Measurements from ENCODE around the gene ZNF610. TPM values are rescaled to one million over a fixed set of nuclear protein-coding genes. Genes with fewer than 3 reads are reported as not detected.
A peak's percentile ranks its signal among the peaks of the same experiment; 100 is the strongest.
"Not testable (repeated sequence)": the region's sequence is repeated elsewhere in the genome, so short reads cannot be mapped to it uniquely, and the experiment has no call there.

The ZNF610 gene
- total RNA-seq, 1 experiment from 2014 or later, result 20.1 TPM

DNA sequence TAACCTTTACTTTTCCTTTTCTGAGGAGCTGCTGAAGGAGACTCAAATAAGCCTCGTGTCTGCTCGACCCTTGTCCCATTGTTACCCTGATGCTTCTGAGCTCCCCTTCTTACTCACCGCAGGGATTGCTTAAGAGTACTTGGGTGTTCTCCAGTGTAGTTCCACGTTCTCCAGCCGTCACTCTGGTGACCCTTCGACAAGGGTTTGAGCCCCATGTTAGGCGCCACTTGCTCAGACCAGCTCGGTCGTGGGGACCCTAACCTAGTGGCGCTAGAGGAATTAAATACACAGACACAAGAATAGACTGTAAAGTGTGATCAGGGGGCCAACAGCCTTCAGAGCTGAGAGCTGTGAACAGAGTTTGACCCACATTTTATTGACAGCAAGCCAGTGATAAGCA lies 28.8 kb upstream of the ZNF610 start:
- H3K79me2 ChIP-seq (ENCODE audit: low read length), result peaks cover 44% of the 10 kb centered on the region
- no peak overlapping the region for H3K9ac ChIP-seq (ENCODE audit: low read length)
- no peak overlapping the region for H3K27ac ChIP-seq (ENCODE audit: low read length)
- H3K4me2 ChIP-seq (ENCODE audit: low read depth, low read length, poor library complexity, severe bottlenecking), result no peak overlapping the region
- no peaks in the 10 kb centered on the region for H3K27me3 ChIP-seq (ENCODE audit: low read length)
- no peak overlapping the region for H3K4me3 ChIP-seq (ENCODE audit: low read length)
- H3K4me1 ChIP-seq (ENCODE audit: low read length), result no peaks in the 10 kb centered on the region
- peaks cover 61% of the 10 kb centered on the region for H3K9me3 ChIP-seq (ENCODE audit: low read length)
- H2AFZ ChIP-seq (ENCODE audit: low read length), result no peak overlapping the region
- H4K20me1 ChIP-seq (ENCODE audit: insufficient read depth, low read depth, low read length), result no peaks in the 10 kb centered on the region
- peak; percentile 64 for DNase-seq
- peaks cover 93% of the 10 kb centered on the region for H3K36me3 ChIP-seq (ENCODE audit: insufficient read depth, low read length)
- H3K9me2 ChIP-seq (replicated peaks; ENCODE audit: insufficient read depth, low read length), result no peaks in the 10 kb centered on the region

DNA sequence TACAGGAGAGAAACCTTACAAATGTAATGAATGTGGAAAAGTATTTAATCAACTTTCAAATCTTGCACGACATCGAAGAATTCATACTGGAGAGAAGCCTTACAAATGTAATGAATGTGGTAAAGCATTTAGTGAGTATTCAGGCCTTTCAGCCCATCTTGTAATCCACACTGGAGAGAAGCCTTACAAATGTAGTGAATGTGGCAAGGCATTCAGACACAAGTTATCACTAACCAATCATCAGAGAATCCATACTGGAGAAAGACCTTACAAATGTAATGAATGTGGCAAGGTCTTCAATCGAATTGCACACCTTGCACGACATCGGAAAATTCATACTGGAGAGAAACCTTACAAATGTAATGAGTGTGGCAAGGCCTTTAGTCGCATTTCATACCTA lies 13.6 kb upstream of the ZNF610 start:
- H3K4me2 ChIP-seq (ENCODE audit: low read depth, low read length, poor library complexity, severe bottlenecking), result no peak overlapping the region
- no peaks in the 10 kb centered on the region for H3K27me3 ChIP-seq (ENCODE audit: low read length)
- H3K4me1 ChIP-seq (ENCODE audit: low read length), result no peaks in the 10 kb centered on the region
- H3K79me2 ChIP-seq (ENCODE audit: low read length), result peaks cover 20% of the 10 kb centered on the region
- H3K9ac ChIP-seq (ENCODE audit: low read length), result no peak overlapping the region
- peaks cover 84% of the 10 kb centered on the region for H3K36me3 ChIP-seq (ENCODE audit: insufficient read depth, low read length)
- no peak overlapping the region for H2AFZ ChIP-seq (ENCODE audit: low read length)
- no peak overlapping the region for H3K4me3 ChIP-seq (ENCODE audit: low read length)
- H4K20me1 ChIP-seq (ENCODE audit: insufficient read depth, low read depth, low read length), result no peaks in the 10 kb centered on the region
- no peak overlapping the region for H3K27ac ChIP-seq (ENCODE audit: low read length)
- no peaks in the 10 kb centered on the region for H3K9me2 ChIP-seq (replicated peaks; ENCODE audit: insufficient read depth, low read length)
- H3K9me3 ChIP-seq (ENCODE audit: low read length), result peaks cover 81% of the 10 kb centered on the region
- no peak for DNase-seq

GRCh38 chr19:52331757-52332156 lies 4.3 kb upstream of the ZNF610 start:
- Histone ChIP-seq H3K9me3 (ENCODE audit: low read length) (peaks cover 23% of the 10 kb centered on the region), H3K36me3 (ENCODE audit: insufficient read depth, low read length) (0 out of 2 replicates have a peak, but pooled peaks cover 6% of the 10 kb centered on the region), H3K4me2 (ENCODE audit: low read depth, low read length, poor library complexity, severe bottlenecking) (no peak overlapping the region), H2AFZ (ENCODE audit: low read length) (no peak overlapping the region), H3K9me2 (replicated peaks; ENCODE audit: insufficient read depth, low read length) (no peaks in the 10 kb centered on the region), H3K79me2 (ENCODE audit: low read length) (peaks cover 7% of the 10 kb centered on the region), H3K4me1 (ENCODE audit: low read length) (no peaks in the 10 kb centered on the region), H3K9ac (ENCODE audit: low read length) (no peak overlapping the region), H4K20me1 (ENCODE audit: insufficient read depth, low read depth, low read length) (no peaks in the 10 kb centered on the region), H3K27ac (ENCODE audit: low read length) (no peak overlapping the region), H3K4me3 (ENCODE audit: low read length) (no peak overlapping the region), H3K27me3 (ENCODE audit: low read length) (no peaks in the 10 kb centered on the region)
- DNase-seq, result no peak

DNA sequence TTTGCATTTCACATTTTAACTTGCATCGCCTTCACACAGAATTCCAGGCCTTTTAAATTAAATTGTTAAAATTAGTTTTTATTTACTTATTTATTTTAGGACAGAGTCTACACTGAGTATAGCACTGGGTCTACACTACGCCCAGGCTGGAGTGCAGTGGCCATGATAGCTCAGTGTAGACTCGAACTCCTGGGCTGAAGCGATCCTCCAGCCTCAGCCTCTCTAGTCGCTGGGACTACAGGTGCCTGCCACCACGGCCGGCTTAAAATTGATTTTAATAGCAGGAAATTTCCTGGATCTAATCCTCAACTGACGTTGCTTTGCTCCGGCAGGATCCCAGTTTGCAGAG lies 301 bp upstream of the ZNF610 start:
- no peak for DNase-seq
- H3K4me3 ChIP-seq (ENCODE audit: low read length), result peak overlapping the region; percentile 86
- no peaks in the 10 kb centered on the region for H4K20me1 ChIP-seq (ENCODE audit: insufficient read depth, low read depth, low read length)
- H3K79me2 ChIP-seq (ENCODE audit: low read length), result peaks cover 24% of the 10 kb centered on the region
- H3K27ac ChIP-seq (ENCODE audit: low read length), result no peak overlapping the region
- no peak overlapping the region for H2AFZ ChIP-seq (ENCODE audit: low read length)
- H3K4me2 ChIP-seq (ENCODE audit: low read depth, low read length, poor library complexity, severe bottlenecking), result peak overlapping the region; percentile 87
- peak overlapping the region; percentile 90 for H3K9ac ChIP-seq (ENCODE audit: low read length)
- no peaks in the 10 kb centered on the region for H3K9me2 ChIP-seq (replicated peaks; ENCODE audit: insufficient read depth, low read length)
- H3K36me3 ChIP-seq (ENCODE audit: insufficient read depth, low read length), result peaks cover 18% of the 10 kb centered on the region
- peaks cover 13% of the 10 kb centered on the region for H3K9me3 ChIP-seq (ENCODE audit: low read length)
- H3K27me3 ChIP-seq (ENCODE audit: low read length), result no peaks in the 10 kb centered on the region
- H3K4me1 ChIP-seq (ENCODE audit: low read length), result peaks cover 5% of the 10 kb centered on the region

DNA sequence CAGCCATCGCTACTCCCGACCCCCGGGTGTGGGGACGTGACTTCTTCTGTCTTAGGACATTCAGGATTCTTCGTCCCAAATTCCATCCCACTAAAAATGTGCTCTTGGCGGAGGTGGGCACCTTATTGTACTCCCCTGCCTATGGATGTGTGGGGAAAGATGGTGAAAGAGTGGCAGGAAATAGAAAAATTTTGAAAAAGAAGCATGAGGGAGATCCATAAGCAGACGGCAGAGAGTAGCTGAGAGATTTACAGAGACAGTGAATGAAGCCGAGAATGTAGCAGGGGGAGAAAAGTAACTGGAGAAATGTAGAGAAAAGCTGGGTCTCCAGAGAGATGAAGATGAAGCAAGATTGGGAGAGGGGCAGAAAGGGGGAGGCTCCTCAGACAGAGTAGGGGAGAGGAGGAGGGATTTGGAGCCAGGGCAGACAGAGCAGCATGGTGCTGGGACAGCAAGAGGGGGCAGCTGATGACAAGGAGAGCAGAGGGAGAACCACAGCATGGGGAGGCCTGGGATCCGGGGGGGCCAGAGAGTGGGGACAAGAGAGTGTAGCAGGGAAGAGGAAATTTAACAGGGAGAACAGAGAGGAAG lies 843 bp downstream of the ZNF610 start:
- peak overlapping the region; percentile 87 for H3K4me2 ChIP-seq (ENCODE audit: low read depth, low read length, poor library complexity, severe bottlenecking)
- H3K79me2 ChIP-seq (ENCODE audit: low read length), result peaks cover 24% of the 10 kb centered on the region
- H4K20me1 ChIP-seq (ENCODE audit: insufficient read depth, low read depth, low read length), result no peaks in the 10 kb centered on the region
- H3K9me2 ChIP-seq (replicated peaks; ENCODE audit: insufficient read depth, low read length), result no peaks in the 10 kb centered on the region
- peak overlapping the region; percentile 90 for H3K9ac ChIP-seq (ENCODE audit: low read length)
- DNase-seq, result peak; percentile 62
- peak overlapping the region; percentile 86 for H3K4me3 ChIP-seq (ENCODE audit: low read length)
- H3K27ac ChIP-seq (ENCODE audit: low read length), result peak overlapping the region; percentile 46; the same call in 1 of the 2 replicates
- H3K9me3 ChIP-seq (ENCODE audit: low read length), result peaks cover 5% of the 10 kb centered on the region; the same call in 1 of the 2 replicates
- no peak overlapping the region; the same call in 1 of the 2 replicates for H2AFZ ChIP-seq (ENCODE audit: low read length)
- H3K36me3 ChIP-seq (ENCODE audit: insufficient read depth, low read length), result peaks cover 18% of the 10 kb centered on the region
- H3K27me3 ChIP-seq (ENCODE audit: low read length), result no peaks in the 10 kb centered on the region
- peaks cover 5% of the 10 kb centered on the region for H3K4me1 ChIP-seq (ENCODE audit: low read length)

DNA sequence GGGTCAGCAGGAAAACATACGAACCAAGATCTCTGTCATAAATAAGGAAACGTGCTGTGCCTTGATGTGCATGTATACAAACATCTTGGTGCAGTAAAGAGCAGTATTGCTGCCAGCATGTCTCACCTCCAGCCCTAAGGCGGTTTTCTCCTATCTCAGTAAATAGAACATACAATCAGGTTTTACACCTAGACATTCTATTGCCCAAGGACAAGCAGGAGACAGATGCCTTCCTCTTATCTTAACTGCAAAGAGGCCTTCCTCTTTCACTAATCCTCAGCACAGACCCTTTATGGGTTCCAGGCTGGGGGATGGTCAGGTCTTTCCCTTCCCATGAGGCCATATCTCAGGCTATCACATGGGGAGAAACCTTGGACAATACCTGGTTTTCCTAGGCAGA lies 3.0 kb downstream of the ZNF610 start:
- H3K27me3 ChIP-seq (ENCODE audit: low read length); H3K4me2 ChIP-seq (ENCODE audit: low read depth, low read length, poor library complexity, severe bottlenecking); H3K4me1 ChIP-seq (ENCODE audit: low read length); H3K9ac ChIP-seq (ENCODE audit: low read length); H3K4me3 ChIP-seq (ENCODE audit: low read length); H3K27ac ChIP-seq (ENCODE audit: low read length); DNase-seq; H3K9me2 ChIP-seq (replicated peaks; ENCODE audit: insufficient read depth, low read length); H4K20me1 ChIP-seq (ENCODE audit: insufficient read depth, low read depth, low read length); H2AFZ ChIP-seq (ENCODE audit: low read length); H3K9me3 ChIP-seq (ENCODE audit: low read length): not testable (repeated sequence)
- peaks cover 24% of the 10 kb centered on the region for H3K79me2 ChIP-seq (ENCODE audit: low read length)
- peaks cover 16% of the 10 kb centered on the region for H3K36me3 ChIP-seq (ENCODE audit: insufficient read depth, low read length)

DNA sequence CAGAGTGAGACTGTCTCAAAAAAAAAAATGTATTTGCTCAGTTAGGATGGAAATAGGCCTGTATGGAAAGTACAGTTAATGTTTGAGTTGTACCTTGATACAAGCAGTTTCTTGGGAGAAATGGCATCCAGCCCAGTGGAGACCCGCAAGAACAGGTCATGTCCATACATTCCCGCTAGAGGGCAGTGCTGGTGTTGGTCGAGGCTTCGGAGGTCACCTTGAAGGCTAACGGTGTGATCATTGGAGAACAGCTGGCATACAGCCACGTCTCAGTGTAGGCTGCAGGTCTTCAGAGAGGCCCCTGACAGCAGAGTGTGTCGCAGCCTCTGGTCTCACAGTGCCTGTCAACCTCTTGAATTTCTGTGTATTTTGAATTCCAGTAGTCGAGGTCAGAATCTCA lies 7.5 kb downstream of the ZNF610 start:
- Histone ChIP-seq H3K27me3 (ENCODE audit: low read length) (no peaks in the 10 kb centered on the region), H3K9me2 (replicated peaks; ENCODE audit: insufficient read depth, low read length) (no peaks in the 10 kb centered on the region), H3K36me3 (ENCODE audit: insufficient read depth, low read length) (peaks cover 18% of the 10 kb centered on the region), H3K9ac (ENCODE audit: low read length) (no peak overlapping the region), H3K4me1 (ENCODE audit: low read length) (no peaks in the 10 kb centered on the region), H3K27ac (ENCODE audit: low read length) (no peak overlapping the region), H3K9me3 (ENCODE audit: low read length) (no peaks in the 10 kb centered on the region), H4K20me1 (ENCODE audit: insufficient read depth, low read depth, low read length) (no peaks in the 10 kb centered on the region), H3K79me2 (ENCODE audit: low read length) (no peaks in the 10 kb centered on the region; the same call in 1 of the 2 replicates), H3K4me3 (ENCODE audit: low read length) (no peak overlapping the region), H2AFZ (ENCODE audit: low read length) (no peak overlapping the region), H3K4me2 (ENCODE audit: low read depth, low read length, poor library complexity, severe bottlenecking) (no peak overlapping the region)
- peak; percentile 90 for DNase-seq

DNA sequence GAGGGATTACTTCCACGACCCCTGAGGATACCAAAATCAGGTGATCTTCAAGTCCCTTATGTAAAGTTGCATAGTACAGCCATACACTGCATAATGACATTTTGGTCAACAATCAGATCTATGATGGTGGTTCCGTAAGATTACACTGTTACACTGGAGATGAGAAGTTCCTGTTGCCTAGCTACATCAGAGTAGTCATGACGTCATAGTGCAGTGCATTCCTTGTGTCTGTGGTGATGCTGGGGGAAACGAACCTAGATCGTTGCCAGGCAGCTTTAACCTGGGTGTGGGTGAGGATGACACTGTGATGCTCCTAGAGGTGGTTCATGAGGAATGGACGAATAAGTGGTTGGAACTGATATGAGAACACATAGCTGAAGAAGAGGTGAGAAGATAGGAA lies 9.1 kb downstream of the ZNF610 start:
- Histone ChIP-seq H3K4me2 (ENCODE audit: low read depth, low read length, poor library complexity, severe bottlenecking) (no peak overlapping the region), H3K79me2 (ENCODE audit: low read length) (no peaks in the 10 kb centered on the region; the same call in 1 of the 2 replicates), H4K20me1 (ENCODE audit: insufficient read depth, low read depth, low read length) (no peaks in the 10 kb centered on the region), H2AFZ (ENCODE audit: low read length) (no peak overlapping the region), H3K4me1 (ENCODE audit: low read length) (no peaks in the 10 kb centered on the region), H3K27me3 (ENCODE audit: low read length) (no peaks in the 10 kb centered on the region), H3K9me3 (ENCODE audit: low read length) (no peaks in the 10 kb centered on the region), H3K36me3 (ENCODE audit: insufficient read depth, low read length) (peaks cover 30% of the 10 kb centered on the region), H3K4me3 (ENCODE audit: low read length) (no peak overlapping the region), H3K27ac (ENCODE audit: low read length) (no peak overlapping the region), H3K9me2 (replicated peaks; ENCODE audit: insufficient read depth, low read length) (no peaks in the 10 kb centered on the region), H3K9ac (ENCODE audit: low read length) (no peak overlapping the region)
- DNase-seq, result no peak

Data from Karpas-422 (cell line).